CD14-positive monocyte (primary cell): ENCODE measurements around the gene ENTHD1. TPM values are rescaled to one million over a fixed set of nuclear protein-coding genes. Genes with fewer than 3 reads are reported as not detected.

Experiments used
- DNase-seq, 3 donors: peaks; one replicate each; pipeline ENCODE4 v3.0.0-alpha.2; 2011 to 2022
- H2AFZ ChIP-seq: 2 replicates; pipeline ENCODE4 v1.6.0; 2012; ENCODE audit warnings: mild to moderate bottlenecking, low read depth, low read length, inconsistent platforms; ENCODE audit not compliant: insufficient read depth, poor library complexity, severe bottlenecking
- H3K27ac ChIP-seq, 2 donors: 1 replicate in 1 of 2; 2 replicates in 1 of 2; pipeline ENCODE4 v1.5.1; 2012 to 2013; ENCODE audit warnings: low read length in 2 of 2, control low read depth in 1 of 2, inconsistent platforms in 1 of 2, low read depth in 1 of 2, mild to moderate bottlenecking in 1 of 2
- H3K27me3 ChIP-seq, 2 donors: one replicate each; pipeline versions ENCODE4 v1.6.0 to v1.6.1; 2011 to 2013; ENCODE audit warnings: low read length in 2 of 2; ENCODE audit not compliant: control insufficient read depth in 2 of 2, insufficient read depth in 2 of 2
- H3K36me3 ChIP-seq, 2 donors: replicated peaks in 1 of 2; 1 replicate in 1 of 2; 2 replicates in 1 of 2; pipeline versions ENCODE4 v1.5.1 to v1.6.1; 2012 to 2013; ENCODE audit warnings: low read length in 2 of 2, control low read depth in 1 of 2, inconsistent platforms in 1 of 2, mild to moderate bottlenecking in 1 of 2; ENCODE audit not compliant: insufficient read depth in 2 of 2, control insufficient read depth in 1 of 2
- H3K4me1 ChIP-seq, 2 donors: 1 replicate in 1 of 2; 2 replicates in 1 of 2; pipeline versions ENCODE4 v1.5.1 to v1.6.1; 2012 to 2013; ENCODE audit warnings: low read length in 2 of 2, control low read depth in 1 of 2, inconsistent platforms in 1 of 2, mild to moderate bottlenecking in 1 of 2, moderate library complexity in 1 of 2; ENCODE audit not compliant: insufficient read depth in 2 of 2, control insufficient read depth in 1 of 2
- H3K4me2 ChIP-seq: replicated peaks from 2 replicates; pipeline ENCODE3; 2012; ENCODE audit warnings: low read length, moderate library complexity, mild to moderate bottlenecking; ENCODE audit not compliant: poor library complexity, severe bottlenecking; ENCODE audit errors: extremely low read depth
- H3K4me3 ChIP-seq, 3 experiments: fragments of 200-600 bp in 1 of 3; sonication (generic) in 1 of 3; replicated peaks in 1 of 3; 1 replicate in 2 of 3; 2 replicates in 1 of 3; pipeline ENCODE4 v1.5.1; 2011 to 2013; ENCODE audit warnings: low read length in 3 of 3, mild to moderate bottlenecking in 3 of 3, control low read depth in 2 of 3, low read depth in 2 of 3, inconsistent platforms in 1 of 3, moderate library complexity in 1 of 3
- H3K79me2 ChIP-seq: 2 replicates; pipeline ENCODE4 v1.6.0; 2012; ENCODE audit warnings: mild to moderate bottlenecking, control low read depth, inconsistent platforms, low read length, moderate library complexity; ENCODE audit not compliant: insufficient read depth
- H3K9ac ChIP-seq: 2 replicates; pipeline ENCODE4 v1.6.0; 2017; ENCODE audit warnings: low read length, mild to moderate bottlenecking; ENCODE audit not compliant: insufficient read depth, poor library complexity, severe bottlenecking
- H3K9me3 ChIP-seq, 2 donors: replicated peaks in 1 of 2; 1 replicate in 1 of 2; 2 replicates in 1 of 2; pipeline versions ENCODE4 v1.5.1 to v1.6.1; 2012 to 2013; ENCODE audit warnings: low read length in 2 of 2, control low read depth in 1 of 2; ENCODE audit not compliant: control insufficient read depth in 1 of 2, insufficient read depth in 1 of 2
- H4K20me1 ChIP-seq: 2 replicates; pipeline ENCODE4 v1.6.0; 2012; ENCODE audit warnings: mild to moderate bottlenecking, low read length, control low read depth, moderate library complexity; ENCODE audit not compliant: insufficient read depth
- H3K27ac Mint-ChIP-seq, 7 donors: one replicate each; pipeline ENCODE4 v1.8.0; 2020; ENCODE audit warnings: mild to moderate bottlenecking in 7 of 7, mixed read lengths in 7 of 7, moderate library complexity in 6 of 7, inconsistent platforms in 2 of 7
- H3K27me3 Mint-ChIP-seq, 3 donors: one replicate each; pipeline ENCODE4 v1.8.0; 2021 to 2022; ENCODE audit warnings: low read depth in 3 of 3, mild to moderate bottlenecking in 3 of 3, mixed read lengths in 3 of 3, moderate library complexity in 3 of 3, inconsistent platforms in 1 of 3
- H3K36me3 Mint-ChIP-seq, 2 donors: one replicate each; pipeline ENCODE4 v1.8.0; 2020; ENCODE audit warnings: mixed read lengths in 2 of 2, inconsistent platforms in 1 of 2, mild to moderate bottlenecking in 1 of 2
- H3K4me1 Mint-ChIP-seq: one replicate; pipeline ENCODE4 v1.8.0; 2020; ENCODE audit warnings: mild to moderate bottlenecking, mixed read lengths
- H3K4me3 Mint-ChIP-seq, 2 donors: one replicate each; pipeline ENCODE4 v1.8.0; 2020; ENCODE audit warnings: mild to moderate bottlenecking in 2 of 2, mixed read lengths in 2 of 2, moderate library complexity in 1 of 2
- H3K9me3 Mint-ChIP-seq, 7 donors: one replicate each; pipeline ENCODE4 v1.8.0; 2020 to 2022; ENCODE audit warnings: mixed read lengths in 7 of 7, mild to moderate bottlenecking in 6 of 7, moderate library complexity in 6 of 7, inconsistent platforms in 2 of 7
- WGBS: methylation state at CpG from one replicate; pipeline ENCODE4 v1.1.5; 2013; ENCODE audit warnings: missing lambda C conversion rate; ENCODE audit not compliant: insufficient coverage; 5-methylcytosine and 5-hydroxymethylcytosine counted together
- intact Hi-C, 2 donors: fragments of 100-400 bp; cut with micrococcal nuclease; formaldehyde crosslinking; loops; one replicate each; pipeline versions ENCODE4 v1.15.0 to v1.15.1; 2023
- polyA plus RNA-seq, 3 donors: library from polyadenylated mRNA; depleted of rRNA in 1 of 3; unstranded in 2 of 3; stranded (reverse) in 1 of 3; fragments of 300-500 nt in 2 of 3; fragments of >200 nt in 1 of 3; fragmentation: Illumina TruSeq in 2 of 3; gene quantifications; 1 replicate in 2 of 3; 2 replicates in 1 of 3; pipeline ENCODE4 v1.2.3, GENCODE V29; 2012 to 2021
- TF ChIP-seq, protein P1 (sequence below): fragments of 200-600 bp; IDR thresholded peaks from one replicate; pipeline ENCODE4 v1.8.0; 2022; ENCODE audit warnings: antibody characterized with exemption, mild to moderate bottlenecking

Gene ENTHD1
- polyA plus RNA-seq, 3 donors: not detected

DNA sequence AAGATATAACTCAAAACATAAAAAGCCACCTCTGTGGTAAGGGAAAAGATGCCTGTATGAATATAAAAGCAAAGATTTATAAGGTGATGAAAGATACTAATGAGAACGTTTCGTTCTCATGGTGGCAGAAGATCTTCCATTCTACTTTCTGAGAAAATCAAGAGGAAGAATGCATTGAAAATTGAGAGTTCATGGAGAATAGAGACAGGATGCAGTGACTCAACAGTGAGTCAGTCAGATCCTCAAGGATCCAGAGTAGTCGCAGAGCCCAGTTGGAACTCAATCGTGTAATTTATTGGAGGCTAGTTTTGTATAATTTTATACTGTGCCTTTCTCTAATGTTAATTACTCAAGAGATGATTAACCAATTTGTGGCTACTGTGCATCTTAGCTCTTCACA, 73.3 kb downstream of the ENTHD1 start:
- Mint-ChIP-seq H3K27me3 (peaks cover 0 to 9% (median 3%) of the 10 kb centered on the region in 3 donors), H3K9me3 (no peaks in the 10 kb centered on the region), H3K27ac (no peak overlapping the region), H3K36me3 (no peaks in the 10 kb centered on the region), H3K4me1 (peaks cover 8% of the 10 kb centered on the region), H3K4me3 (no peak overlapping the region)
- no peaks in the 10 kb centered on the region for H3K79me2 ChIP-seq
- no peak for DNase-seq
- peaks cover 0 to 3% of the 10 kb centered on the region in 2 donors for H3K27me3 ChIP-seq
- no peak overlapping the region for H2AFZ ChIP-seq
- TF ChIP-seq, protein P1, sequence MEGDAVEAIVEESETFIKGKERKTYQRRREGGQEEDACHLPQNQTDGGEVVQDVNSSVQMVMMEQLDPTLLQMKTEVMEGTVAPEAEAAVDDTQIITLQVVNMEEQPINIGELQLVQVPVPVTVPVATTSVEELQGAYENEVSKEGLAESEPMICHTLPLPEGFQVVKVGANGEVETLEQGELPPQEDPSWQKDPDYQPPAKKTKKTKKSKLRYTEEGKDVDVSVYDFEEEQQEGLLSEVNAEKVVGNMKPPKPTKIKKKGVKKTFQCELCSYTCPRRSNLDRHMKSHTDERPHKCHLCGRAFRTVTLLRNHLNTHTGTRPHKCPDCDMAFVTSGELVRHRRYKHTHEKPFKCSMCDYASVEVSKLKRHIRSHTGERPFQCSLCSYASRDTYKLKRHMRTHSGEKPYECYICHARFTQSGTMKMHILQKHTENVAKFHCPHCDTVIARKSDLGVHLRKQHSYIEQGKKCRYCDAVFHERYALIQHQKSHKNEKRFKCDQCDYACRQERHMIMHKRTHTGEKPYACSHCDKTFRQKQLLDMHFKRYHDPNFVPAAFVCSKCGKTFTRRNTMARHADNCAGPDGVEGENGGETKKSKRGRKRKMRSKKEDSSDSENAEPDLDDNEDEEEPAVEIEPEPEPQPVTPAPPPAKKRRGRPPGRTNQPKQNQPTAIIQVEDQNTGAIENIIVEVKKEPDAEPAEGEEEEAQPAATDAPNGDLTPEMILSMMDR: no peak
- no peak overlapping the region for H3K4me3 ChIP-seq
- 100% methylated on average over 2 of the region's 4 CpGs for WGBS
- intact Hi-C loops: no loop called here
- H3K9ac ChIP-seq: no peak overlapping the region
- no peaks in the 10 kb centered on the region for H3K4me1 ChIP-seq
- no peak overlapping the region for H3K4me2 ChIP-seq
- H3K36me3 ChIP-seq: no peaks in the 10 kb centered on the region
- H4K20me1 ChIP-seq: no peaks in the 10 kb centered on the region
- no peak overlapping the region for H3K27ac ChIP-seq
- no peaks in the 10 kb centered on the region for H3K9me3 ChIP-seq

DNA sequence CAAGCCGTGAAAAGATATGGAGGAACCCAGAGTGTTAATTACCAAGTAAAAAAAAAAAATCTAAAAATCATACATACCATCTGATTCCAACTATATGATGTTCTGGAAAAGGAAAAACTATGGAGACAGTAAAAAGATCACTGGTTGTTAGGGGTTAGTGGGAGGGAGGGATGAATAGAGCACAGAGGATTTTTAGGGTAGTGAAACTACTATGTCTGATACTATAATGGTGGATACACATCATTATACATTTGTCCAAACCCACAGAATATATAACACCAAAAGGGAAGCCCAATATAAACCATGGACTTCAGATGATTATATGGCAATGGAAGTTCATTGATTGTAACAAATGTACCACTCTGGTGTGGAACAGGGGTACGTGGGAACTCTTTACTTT, 74.1 kb downstream of the ENTHD1 start:
- peaks cover 11% of the 10 kb centered on the region for H3K4me1 Mint-ChIP-seq
- no peak overlapping the region for H3K4me3 Mint-ChIP-seq
- H3K36me3 Mint-ChIP-seq: no peaks in the 10 kb centered on the region
- no CpG with 5 or more reads among the region's 2 CpGs for WGBS
- peaks cover 0 to 3% of the 10 kb centered on the region in 2 donors for H3K27me3 ChIP-seq
- no peaks in the 10 kb centered on the region for H3K4me1 ChIP-seq
- intact Hi-C loops: no loop called here
- H3K36me3 ChIP-seq: no peaks in the 10 kb centered on the region
- no peak overlapping the region for H3K4me2 ChIP-seq
- no peaks in the 10 kb centered on the region for H3K9me3 Mint-ChIP-seq
- H4K20me1 ChIP-seq: no peaks in the 10 kb centered on the region
- H3K27ac Mint-ChIP-seq: no peak overlapping the region
- no peak for DNase-seq
- no peaks in the 10 kb centered on the region for H3K79me2 ChIP-seq
- TF ChIP-seq, protein P1: no peak
- H3K9me3 ChIP-seq: no peaks in the 10 kb centered on the region
- H3K27me3 Mint-ChIP-seq: peaks cover 0 to 9% (median 3%) of the 10 kb centered on the region in 3 donors
- no peak overlapping the region for H3K9ac ChIP-seq
- no peak overlapping the region for H3K27ac ChIP-seq
- no peak overlapping the region for H3K4me3 ChIP-seq
- H2AFZ ChIP-seq: no peak overlapping the region
